ENCODE data around the gene ABR.
"Not testable (repeated sequence)": the region's sequence is repeated elsewhere in the genome, so short reads cannot be mapped to it uniquely, and the experiment has no call there.

Gene ABR

DNA sequence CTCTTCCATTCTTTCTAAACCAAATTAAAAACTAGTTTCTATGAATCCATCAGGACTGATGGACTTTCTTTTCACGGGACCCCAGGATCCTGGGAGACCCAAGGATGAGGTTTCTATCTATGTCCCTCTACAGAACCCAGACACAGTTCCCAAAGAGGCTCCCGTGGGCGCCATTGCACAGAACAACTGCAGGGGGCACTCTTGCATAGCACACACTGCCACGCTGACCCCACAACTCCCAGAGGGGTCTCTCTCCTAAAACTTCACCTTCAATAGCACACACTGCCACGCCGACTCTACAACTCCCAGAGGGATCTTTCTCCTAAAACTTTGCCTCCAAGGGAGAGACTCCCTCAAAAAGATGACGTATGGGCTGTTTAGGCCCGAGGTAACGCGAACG is 9.0 kb downstream of the ABR start:
- DNase-seq, result no peak

GRCh38 chr17:1169929-1170312 is 9.9 kb downstream of the ABR start:
- DNase-seq, result no peak

DNA sequence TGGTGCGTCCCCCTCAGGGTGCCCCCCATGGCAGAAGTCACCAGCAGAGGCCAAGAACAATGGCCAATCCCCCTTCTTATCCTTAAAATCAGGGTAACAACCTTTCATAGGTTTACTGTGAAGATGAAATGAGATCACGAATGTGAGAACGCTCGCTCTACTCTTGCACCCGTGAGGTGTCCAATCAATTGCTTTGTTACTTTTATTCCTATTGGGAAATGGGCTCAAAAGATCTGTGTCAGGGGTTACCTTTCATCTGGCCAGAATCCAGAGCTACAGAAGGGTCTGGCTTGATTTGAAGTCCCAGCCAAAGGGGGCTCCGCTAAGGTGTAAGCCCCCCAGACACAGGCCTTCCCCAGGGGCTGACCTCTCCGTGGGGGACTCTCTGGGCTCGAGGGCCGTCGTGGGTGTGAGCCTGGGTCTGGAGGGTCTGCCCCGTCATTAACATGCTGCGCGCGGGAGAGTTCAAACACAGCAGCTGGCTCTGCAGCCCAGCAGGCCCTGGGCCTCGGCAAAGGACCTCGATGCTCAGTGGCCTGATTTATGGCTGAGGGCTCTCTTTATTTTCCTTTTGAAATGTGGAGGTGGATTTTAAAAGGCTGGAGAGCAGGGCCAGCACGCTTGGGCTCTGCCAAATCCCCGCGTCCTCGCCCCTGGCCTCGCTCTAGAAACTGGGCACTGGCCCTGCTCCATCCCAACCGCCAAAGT is 10.4 kb downstream of the ABR start:
- DNase-seq, result no peak

- no peak for DNase-seq
Measured at GRCh38 chr17:1168533-1169220, 11.1 kb downstream of the ABR start.

- DNase-seq, result no peak
Measured at GRCh38 chr17:1166276-1166675, 13.5 kb downstream of the ABR start.

GRCh38 chr17:1165836-1166235 is 13.9 kb downstream of the ABR start:
- no peak for DNase-seq

DNA sequence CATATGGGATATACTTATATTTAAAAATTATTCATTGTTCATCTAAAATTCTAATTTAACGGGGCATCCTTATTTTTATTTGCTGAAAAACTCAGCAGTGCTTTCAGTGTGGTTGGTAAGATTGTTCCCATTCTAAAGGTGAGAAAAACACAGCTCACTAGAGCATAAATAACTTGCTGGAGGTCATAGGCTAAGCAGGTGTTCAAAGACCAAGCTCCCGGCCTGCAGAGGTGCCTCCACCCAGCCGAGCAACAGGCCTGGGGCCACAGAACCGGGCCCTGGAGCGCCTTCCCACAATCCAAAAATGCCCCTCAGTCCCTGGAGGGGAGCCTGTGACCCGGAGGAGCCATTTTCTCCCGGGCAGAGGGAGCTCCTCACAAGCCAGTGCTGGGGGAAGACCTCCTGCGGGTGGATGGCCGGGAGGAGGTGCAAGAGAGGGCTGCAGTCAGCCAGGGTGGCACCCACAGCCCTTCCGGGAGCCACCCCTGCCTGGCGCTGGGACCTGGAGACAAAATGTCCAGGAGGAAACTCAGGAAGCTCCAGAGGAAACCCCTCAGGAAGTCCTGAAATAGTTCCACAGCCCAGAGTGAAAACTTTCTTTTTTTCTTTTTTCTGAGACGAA is 14.7 kb downstream of the ABR start:
- DNase-seq, result peak; percentile 64

GRCh38 chr17:1162116-1162855 is 17.5 kb downstream of the ABR start:
- no peak for DNase-seq

- no peak for DNase-seq
Measured at GRCh38 chr17:1160591-1161390, 19.0 kb downstream of the ABR start.

DNA sequence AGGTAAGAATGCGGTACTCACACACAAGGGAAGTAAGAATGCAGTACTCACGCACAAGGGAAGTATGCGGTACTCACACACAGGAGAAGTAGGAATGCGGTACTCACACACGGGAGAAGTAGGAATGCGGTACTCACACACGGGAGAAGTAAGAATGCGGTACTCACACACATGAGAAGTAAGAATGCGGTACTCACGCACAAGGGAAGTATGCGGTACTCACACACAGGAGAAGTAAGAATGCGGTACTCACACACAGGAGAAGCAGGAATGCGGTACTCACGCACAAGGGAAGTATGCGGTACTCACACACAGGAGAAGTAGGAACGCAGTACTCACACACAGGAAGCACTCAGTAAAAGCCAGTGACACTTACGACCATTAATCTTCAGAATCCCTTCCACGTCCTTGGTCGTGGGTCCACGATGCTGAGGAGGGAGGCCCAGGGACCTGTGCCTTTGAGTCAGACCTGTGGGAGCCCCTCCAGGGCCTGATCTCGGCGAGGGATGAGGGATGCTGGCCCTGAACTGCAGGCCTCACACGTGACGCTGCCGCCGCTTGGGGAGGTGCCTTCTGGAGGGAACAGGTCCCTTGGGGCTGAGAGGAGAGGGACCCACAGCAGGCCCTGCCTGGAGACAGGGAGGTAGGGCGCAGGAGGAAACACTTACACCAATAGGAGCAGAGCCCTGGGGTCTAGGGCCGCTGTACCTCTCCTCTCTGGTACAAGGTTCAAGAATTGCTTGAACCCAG is 20.2 kb downstream of the ABR start:
- no peak for DNase-seq

DNA sequence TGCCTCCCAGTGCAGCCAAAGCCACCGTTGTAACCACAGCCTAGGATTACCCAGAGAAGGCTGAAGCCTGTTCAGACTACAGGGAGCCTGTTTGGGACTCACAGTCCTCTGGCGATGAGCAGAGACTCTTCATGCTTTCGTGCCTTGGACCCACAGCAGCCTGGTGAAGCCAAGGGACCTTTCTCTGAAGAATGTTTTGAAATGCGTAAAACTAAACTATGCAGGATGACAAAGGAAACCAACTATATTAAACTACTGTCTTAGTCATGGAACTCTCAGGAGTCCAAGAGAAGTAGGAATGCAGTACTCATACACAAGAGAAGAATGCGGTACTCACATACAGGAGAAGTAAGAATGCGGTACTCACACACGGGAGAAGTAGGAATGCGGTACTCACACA is 20.9 kb downstream of the ABR start:
- no peak for DNase-seq

DNA sequence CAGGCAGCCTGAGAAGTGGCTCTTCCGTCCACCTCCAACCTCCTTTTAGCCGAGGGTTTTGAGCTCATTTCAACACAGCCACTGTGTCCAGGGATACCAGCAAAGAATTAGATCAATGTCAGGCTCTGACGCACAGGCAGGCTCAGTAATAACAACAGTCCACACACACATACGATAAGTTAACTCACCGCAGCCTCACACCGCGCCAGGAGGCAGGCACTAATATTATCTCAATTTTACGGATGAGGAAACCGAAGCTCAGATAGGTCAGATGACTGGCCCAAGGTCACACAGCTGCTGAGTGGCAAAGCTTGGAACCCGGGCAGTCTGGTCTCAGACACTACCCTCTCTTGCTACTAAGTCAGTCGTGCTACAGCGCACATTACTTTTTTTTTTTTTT is 22.9 kb downstream of the ABR start:
- no peak for DNase-seq

GRCh38 chr17:1154704-1155103 is 25.1 kb downstream of the ABR start:
- DNase-seq, result no peak

GRCh38 chr17:1153795-1154546 is 25.8 kb downstream of the ABR start:
- DNase-seq, result no peak

DNA sequence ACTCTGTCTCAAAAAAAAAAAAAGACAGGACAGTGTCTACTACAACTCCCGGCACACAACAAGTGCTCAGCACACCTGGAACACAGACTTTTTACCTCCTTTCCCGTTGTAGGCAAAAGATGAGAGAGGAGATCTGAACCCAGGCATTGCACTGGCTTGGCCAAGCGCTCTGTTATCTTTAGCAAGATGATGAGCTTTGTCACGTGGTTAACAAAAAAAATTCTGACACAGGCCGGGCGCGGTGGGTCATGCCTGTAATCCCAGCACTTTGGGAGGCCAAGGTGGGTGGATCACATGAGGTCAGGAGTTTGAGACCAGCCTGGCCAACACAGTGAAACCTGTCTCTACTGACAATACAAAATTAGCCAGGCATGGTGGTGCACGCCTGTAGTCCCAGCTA is 27.2 kb downstream of the ABR start:
- not testable (repeated sequence) for DNase-seq

DNA sequence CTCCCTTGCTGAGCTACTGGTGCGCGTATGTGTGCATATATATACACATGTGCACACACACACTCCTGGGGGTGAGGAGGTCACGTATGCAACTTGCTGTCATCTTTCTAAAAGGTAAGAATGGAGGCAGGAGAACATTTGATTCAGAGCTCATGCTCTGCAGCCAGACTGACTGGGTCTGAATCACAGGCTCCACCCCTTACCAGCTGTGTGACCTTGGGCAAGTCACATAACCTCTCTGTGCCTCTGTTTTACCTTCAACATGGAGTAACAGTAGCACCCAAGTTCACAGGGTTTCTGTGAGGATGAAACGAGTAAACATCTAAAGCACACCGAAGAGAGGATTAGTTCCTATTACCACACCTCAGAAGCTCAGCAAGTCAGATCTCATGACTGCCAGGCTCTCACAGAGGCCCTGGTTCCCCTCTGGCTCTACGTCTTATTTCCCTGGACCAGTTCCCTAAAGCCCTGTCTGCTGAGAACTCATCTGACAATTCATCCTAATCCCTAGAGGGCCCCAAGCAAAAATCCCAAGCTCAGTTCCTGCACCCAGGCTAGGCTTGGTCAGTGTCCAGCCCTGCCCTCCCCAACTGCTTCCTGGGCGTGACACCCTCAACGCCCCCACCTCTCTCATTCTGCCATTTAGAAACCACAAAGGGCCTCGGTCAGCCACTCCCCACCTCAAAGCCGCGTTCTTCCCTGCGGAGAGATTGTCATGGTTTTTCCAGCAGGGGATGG is 28.7 kb downstream of the ABR start:
- DNase-seq, result no peak

DNA sequence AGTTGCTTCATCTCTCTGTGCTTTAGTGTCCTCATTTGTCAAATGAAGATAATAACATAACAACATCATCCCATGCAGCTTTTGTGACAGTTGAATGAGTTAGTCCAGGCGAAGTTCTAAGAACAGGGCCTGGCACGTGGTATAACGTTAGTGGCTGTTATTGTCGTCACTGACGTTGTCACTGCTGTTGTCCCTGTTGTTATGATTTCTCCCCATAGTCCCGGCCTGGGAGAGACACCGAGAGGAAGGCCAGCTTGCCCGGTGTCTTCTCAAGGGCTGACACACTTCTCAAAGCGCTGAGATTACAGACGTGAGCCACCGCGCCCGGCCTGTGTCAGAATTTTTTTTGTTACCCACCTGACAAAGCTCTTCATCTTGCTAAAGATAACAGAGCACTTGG is 29.9 kb downstream of the ABR start:
- no peak for DNase-seq

DNA sequence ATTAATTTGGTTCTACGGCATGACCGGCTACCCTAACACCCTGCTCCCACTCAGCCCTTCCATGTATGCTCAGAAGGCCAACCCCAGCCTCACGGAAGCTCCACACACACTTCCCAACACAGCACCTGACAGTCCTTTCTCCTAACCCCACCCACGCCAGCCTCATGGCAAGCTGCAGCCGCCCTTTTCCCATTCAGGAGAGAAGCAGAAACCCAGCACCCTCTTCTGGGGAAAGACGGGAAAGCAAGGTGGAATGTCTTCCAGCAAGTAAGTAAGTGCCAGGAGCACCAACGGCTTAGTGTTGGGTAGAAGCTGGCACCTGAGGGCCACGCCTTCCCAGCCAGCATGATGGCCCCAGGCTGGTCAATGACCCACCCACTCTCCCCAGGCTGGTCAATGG is 32.1 kb downstream of the ABR start:
- DNase-seq, result no peak

GRCh38 chr17:1146561-1147265 is 33.1 kb downstream of the ABR start:
- DNase-seq, result no peak
